H1 (cell line): ENCODE results near the gene DLX4. TPM values are rescaled to one million over a fixed set of nuclear protein-coding genes. Genes with fewer than 3 reads are reported as not detected.

ENCODE experiments used
- CTCF ChIA-PET: fragments of 300-600 bp; sonication (Branson Sonifier 250); formaldehyde crosslinking; loops from one replicate; lab custom pipeline; 2021; ENCODE audit not compliant: partially characterized antibody; lab: Charles Lee
- POLR2A ChIA-PET: fragments of 300-600 bp; sonication (Branson Sonifier 250); formaldehyde crosslinking; loops from one replicate; lab custom pipeline; 2021; ENCODE audit warnings: inconsistent platforms; ENCODE audit not compliant: partially characterized antibody; lab: Charles Lee
- DNase-seq, 2 experiments: peaks; one replicate each; pipeline versions ENCODE4 v3.0.0 to v3.0.0-alpha.2; 2010 to 2022; ENCODE audit warnings: low spot score in 2 of 2, low read depth in 1 of 2, mixed read lengths in 1 of 2
- FAIRE-seq: peaks from 2 replicates; lab custom pipeline; 2011; peaks lifted over from hg19 to GRCh38; lab: Jason Lieb, UNC
- H2AFZ ChIP-seq: 2 replicates; pipeline ENCODE4 v1.8.1; 2012; ENCODE audit warnings: low read length, inconsistent platforms
- H2AK5ac ChIP-seq: 2 replicates; pipeline ENCODE4 v1.6.1; 2013; ENCODE audit warnings: low read depth, low read length
- H2BK120ac ChIP-seq: replicated peaks from 2 replicates; pipeline ENCODE3; 2013; ENCODE audit warnings: low read depth, low read length, inconsistent platforms
- H2BK12ac ChIP-seq: 2 replicates; pipeline ENCODE4 v1.6.1; 2013; ENCODE audit warnings: low read depth, low read length
- H2BK15ac ChIP-seq: 2 replicates; pipeline ENCODE4 v1.6.1; 2013; ENCODE audit warnings: low read length
- H2BK20ac ChIP-seq: 2 replicates; pipeline ENCODE4 v1.6.1; 2013; ENCODE audit warnings: low read length
- H2BK5ac ChIP-seq: 2 replicates; pipeline ENCODE4 v1.6.1; 2013; ENCODE audit warnings: low read depth, low read length
- H3K14ac ChIP-seq: 2 replicates; pipeline ENCODE4 v1.6.1; 2013; ENCODE audit warnings: inconsistent platforms; ENCODE audit not compliant: insufficient read length
- H3K18ac ChIP-seq: 2 replicates; pipeline ENCODE4 v1.6.1; 2013; ENCODE audit warnings: low read length; ENCODE audit errors: extremely low read depth
- H3K23ac ChIP-seq: 2 replicates; pipeline ENCODE4 v1.6.1; 2013; ENCODE audit warnings: inconsistent platforms; ENCODE audit not compliant: insufficient read length
- H3K23me2 ChIP-seq: 2 replicates; pipeline ENCODE4 v1.6.1; 2013; ENCODE audit warnings: low read depth, low read length
- H3K27ac ChIP-seq: 2 replicates; pipeline ENCODE4 v1.6.1; 2011; ENCODE audit warnings: low read depth, low read length, inconsistent platforms
- H3K27me3 ChIP-seq, 4 experiments: replicated peaks in 1 of 4; 1 replicate in 1 of 4; 2 replicates in 3 of 4; pipeline versions ENCODE4 v1.6.1 to v1.8.1; 2011 to 2013; ENCODE audit warnings: low read length in 3 of 4, mild to moderate bottlenecking in 3 of 4, inconsistent platforms in 2 of 4, mixed read lengths in 2 of 4, moderate library complexity in 1 of 4; ENCODE audit not compliant: control insufficient read depth in 3 of 4, insufficient read depth in 3 of 4; ENCODE audit errors: extremely low read depth in 1 of 4
- H3K36me3 ChIP-seq, 4 experiments: 2 replicates each; pipeline versions ENCODE4 v1.6.1 to v1.8.1; 2011 to 2013; ENCODE audit warnings: mild to moderate bottlenecking in 4 of 4, low read length in 3 of 4, moderate library complexity in 2 of 4, control low read depth in 1 of 4, inconsistent platforms in 1 of 4; ENCODE audit not compliant: insufficient read depth in 4 of 4, control insufficient read depth in 2 of 4
- H3K4ac ChIP-seq: replicated peaks from 2 replicates; pipeline ENCODE3; 2013; ENCODE audit warnings: low read length, low read depth, mixed read lengths, inconsistent platforms; ENCODE audit not compliant: insufficient read length
- H3K4me1 ChIP-seq, 4 experiments: replicated peaks in 1 of 4; 1 replicate in 1 of 4; 2 replicates in 3 of 4; pipeline versions ENCODE4 v1.6.1 to v1.8.1; 2011 to 2013; ENCODE audit warnings: low read length in 3 of 4, inconsistent platforms in 2 of 4, mixed read lengths in 1 of 4; ENCODE audit not compliant: insufficient read depth in 4 of 4, control insufficient read depth in 3 of 4
- H3K4me2 ChIP-seq, 2 experiments: 2 replicates each; pipeline versions ENCODE4 v1.6.1 to v1.8.1; 2011 to 2013; ENCODE audit warnings: low read depth in 2 of 2, low read length in 2 of 2, control low read depth in 1 of 2, inconsistent platforms in 1 of 2, mild to moderate bottlenecking in 1 of 2; ENCODE audit not compliant: insufficient read depth in 1 of 2
- H3K4me3 ChIP-seq, 4 experiments: fragments of 200-600, 300-600 bp in 1 of 4; sonication (generic), shearing (Covaris generic), sonication (Bioruptor Twin) in 1 of 4; 2 replicates each; pipeline versions ENCODE4 v1.5.1 to v1.8.1; 2011 to 2016; ENCODE audit warnings: low read length in 4 of 4, low read depth in 3 of 4, control low read depth in 2 of 4, inconsistent platforms in 2 of 4, mild to moderate bottlenecking in 2 of 4, mixed read lengths in 1 of 4, moderate library complexity in 1 of 4; ENCODE audit not compliant: insufficient read depth in 2 of 4; ENCODE audit errors: extremely low read depth in 1 of 4
- H3K56ac ChIP-seq: replicated peaks from 2 replicates; pipeline ENCODE3; 2013; ENCODE audit warnings: low read depth, mild to moderate bottlenecking, mixed read lengths, low read length, inconsistent platforms; ENCODE audit not compliant: insufficient read length
- H3K79me1 ChIP-seq: 2 replicates; pipeline ENCODE4 v1.6.1; 2013; ENCODE audit warnings: low read depth, low read length, control low read depth
- H3K79me2 ChIP-seq, 2 experiments: 2 replicates each; pipeline versions ENCODE4 v1.6.1 to v1.8.1; 2012 to 2013; ENCODE audit warnings: low read length in 2 of 2, mild to moderate bottlenecking in 2 of 2, inconsistent platforms in 1 of 2; ENCODE audit not compliant: insufficient read depth in 2 of 2, control insufficient read depth in 1 of 2
- H3K9ac ChIP-seq, 4 experiments: replicated peaks in 1 of 4; 1 replicate in 1 of 4; 2 replicates in 3 of 4; pipeline versions ENCODE4 v1.6.1 to v1.8.1; 2011 to 2013; ENCODE audit warnings: low read depth in 3 of 4, low read length in 3 of 4, control low read depth in 2 of 4, mild to moderate bottlenecking in 2 of 4, moderate library complexity in 2 of 4, inconsistent platforms in 1 of 4; ENCODE audit errors: extremely low read depth in 1 of 4
- H3K9me3 ChIP-seq, 2 experiments: 2 replicates each; pipeline versions ENCODE4 v1.6.1 to v1.8.1; 2012 to 2013; ENCODE audit warnings: mild to moderate bottlenecking in 2 of 2, moderate library complexity in 2 of 2, control low read depth in 1 of 2, inconsistent platforms in 1 of 2, low read depth in 1 of 2, low read length in 1 of 2, mixed read lengths in 1 of 2; ENCODE audit not compliant: insufficient read depth in 2 of 2
- H4K20me1 ChIP-seq, 2 experiments: replicated peaks in 1 of 2; 2 replicates each; pipeline versions ENCODE3 to v1.8.1; 2011 to 2013; ENCODE audit warnings: inconsistent platforms in 2 of 2, low read length in 2 of 2, mild to moderate bottlenecking in 1 of 2; ENCODE audit not compliant: insufficient read depth in 2 of 2, control insufficient read depth in 1 of 2
- H4K5ac ChIP-seq: 2 replicates; pipeline ENCODE4 v1.6.1; 2013; ENCODE audit warnings: low read length, low read depth, mixed read lengths, inconsistent platforms; ENCODE audit not compliant: insufficient read length
- H4K8ac ChIP-seq: 2 replicates; pipeline ENCODE4 v1.8.0; 2013; ENCODE audit warnings: mild to moderate bottlenecking, moderate library complexity, low read length, inconsistent platforms; ENCODE audit not compliant: insufficient read depth; ENCODE audit errors: extremely low read depth
- H4K91ac ChIP-seq: replicated peaks from 2 replicates; pipeline ENCODE3; 2013; ENCODE audit warnings: low read length, mixed read lengths, inconsistent platforms; ENCODE audit not compliant: insufficient read length
- BRCA1 ChIP-seq: IDR thresholded peaks from 2 replicates; pipeline ENCODE4 v1.6.1; 2012; ENCODE audit warnings: low read depth, low read length, improper control_type of control experiment
- CHD1 ChIP-seq: IDR thresholded peaks from 2 replicates; pipeline ENCODE4 v1.6.1; 2012; ENCODE audit warnings: low read depth, low read length, improper control_type of control experiment
- E2F6 ChIP-seq: IDR thresholded peaks from 2 replicates; pipeline ENCODE4 v1.6.1; 2012; ENCODE audit warnings: inconsistent platforms
- HDAC6 ChIP-seq: IDR thresholded peaks from one replicate; pipeline ENCODE4 v1.7.1; 2012; ENCODE audit warnings: low read depth, mild to moderate bottlenecking, inconsistent platforms, low read length, moderate library complexity
- RAD21 ChIP-seq, 2 experiments: IDR thresholded peaks in 1 of 2; conservative IDR thresholded peaks in 1 of 2; 2 replicates each; pipeline ENCODE4 v1.6.1; 2011; ENCODE audit warnings: low read depth in 2 of 2, low read length in 2 of 2, improper control_type of control experiment in 1 of 2, inconsistent platforms in 1 of 2, mild to moderate bottlenecking in 1 of 2, moderate library complexity in 1 of 2
- SIX5 ChIP-seq: IDR thresholded peaks from 2 replicates; pipeline ENCODE4 v1.6.1; 2011; ENCODE audit warnings: mild to moderate bottlenecking, low read depth, low read length
- SP4 ChIP-seq: IDR thresholded peaks from 2 replicates; pipeline ENCODE4 v1.6.1; 2012; ENCODE audit warnings: low read length, inconsistent platforms
- WGBS, 2 experiments: shearing (Covaris generic) in 1 of 2; methylation state at CpG; one replicate each; pipeline versions ENCODE4 v1.1.6 to v1.1.7; 2013 to 2015; ENCODE audit warnings: low lambda C conversion rate in 2 of 2, mixed read lengths in 2 of 2, inconsistent platforms in 1 of 2, low coverage in 1 of 2, missing lambda C conversion rate in 1 of 2; ENCODE audit not compliant: insufficient replicate concordance in 2 of 2, insufficient coverage in 1 of 2, insufficient read length in 1 of 2; ENCODE audit errors: extremely low coverage in 1 of 2, missing lambda C conversion rate in 1 of 2; 5-methylcytosine and 5-hydroxymethylcytosine counted together
- polyA plus RNA-seq, 7 experiments: library from polyadenylated mRNA; depleted of rRNA in 3 of 7; stranded (reverse) in 5 of 7; unstranded in 2 of 7; fragments of >200 nt in 5 of 7; fragments of 200-250 nt in 2 of 7; gene quantifications; 1 replicate in 5 of 7; 2 replicates in 1 of 7; 4 replicates in 1 of 7; pipeline versions ENCODE4 v1.2.1 to v1.2.3, GENCODE V29; 2011 to 2013; ENCODE audit warnings: missing spikeins in 2 of 7, mixed read lengths in 2 of 7
- total RNA-seq: library from RNA; stranded (reverse); fragmentation: NEBNext Ultra II Directional; extraction: Animal tissue kit (Norgen Biotek cat#: 25700); gene quantifications from 2 replicates; pipeline ENCODE4 v1.2.1, GENCODE V29; 2021
- TF ChIP-seq, protein P1 (sequence below): IDR thresholded peaks from 2 replicates; pipeline ENCODE4 v1.6.1; 2012; ENCODE audit warnings: low read length, inconsistent platforms

DLX4 gene
- total and polyA plus RNA-seq, 2 of the 8 experiments (the other 6 are each of a cell fraction or from before 2014, with no cell fraction given) = 0.67 to 0.80 TPM

- Histone ChIP-seq H2AK5ac (no peak overlapping the region), H3K4me3 (no peak overlapping the region), H3K14ac (no peak overlapping the region), H2BK15ac (peak overlapping the region; percentile 12; the same call in 1 of the 2 replicates), H4K8ac (no peak overlapping the region), H3K4ac (no peak overlapping the region), H3K56ac (no peak overlapping the region), H3K9ac (no peak overlapping the region), H2BK5ac (no peak overlapping the region), H3K9me3 (no peaks in the 10 kb centered on the region; a peak in 1 of 4 replicates), H3K27ac (no peak overlapping the region), H3K36me3 (no peaks in the 10 kb centered on the region), H4K20me1 (peaks cover 2 to 8% of the 10 kb centered on the region in 2 experiments), H3K4me1 (peaks cover 3 to 33% (median 21%) of the 10 kb centered on the region in 4 experiments), H3K79me2 (no peaks in the 10 kb centered on the region), H2BK20ac (peak overlapping the region; percentile 49; the same call in 1 of the 2 replicates), H3K18ac (no peak overlapping the region; the same call in 1 of the 2 replicates), H3K4me2 (peak overlapping the region in 1 of 2 experiments; percentile 2; a peak in 3 of 4 replicates), H2BK12ac (no peak overlapping the region), H3K79me1 (no peaks in the 10 kb centered on the region), H2BK120ac (no peak overlapping the region), H4K5ac (no peak overlapping the region), H2AFZ (no peak overlapping the region), H3K23me2 (peaks cover 1% of the 10 kb centered on the region; the same call in 1 of the 2 replicates), H3K23ac (no peak overlapping the region), H3K27me3 (peaks cover 27 to 61% (median 48%) of the 10 kb centered on the region in 4 experiments), H4K91ac (no peak overlapping the region)
- ChIA-PET POLR2A (interaction anchor here (1.0 to 1.7 kb wide), 6 partner anchors 10 to 80 kb away, joined by 3 to 5 read pairs (median 3); partner anchors contain the start of gene DLX3), CTCF (interaction anchor here (0.8 to 15.2 kb wide), 21 partner anchors 11 to 275 kb away, joined by 3 to 398 read pairs (median 4); partner anchors contain the start of gene DLX3)
- WGBS, 2 experiments = 64% methylated on average over 7 of the region's 7 CpGs; no CpG with 5 or more reads in 1 of the 2 experiments
- DNase-seq = no peak
- no peak for FAIRE-seq
- TF ChIP-seq RAD21 (IDR thresholded peaks at IDR 0.05 in 1 of 2, conservative IDR thresholded peaks at IDR 0.05 in 1 of 2; ENCODE audit: low read depth in 2 of 2, low read length in 2 of 2) (peak; percentile 12 to 47; a peak in 2 of 4 replicates), HDAC6 (no peak), SP4 (no peak), E2F6 (no peak), BRCA1 (no peak), SIX5 (no peak), CHD1 (no peak)
- TF ChIP-seq, protein P1, sequence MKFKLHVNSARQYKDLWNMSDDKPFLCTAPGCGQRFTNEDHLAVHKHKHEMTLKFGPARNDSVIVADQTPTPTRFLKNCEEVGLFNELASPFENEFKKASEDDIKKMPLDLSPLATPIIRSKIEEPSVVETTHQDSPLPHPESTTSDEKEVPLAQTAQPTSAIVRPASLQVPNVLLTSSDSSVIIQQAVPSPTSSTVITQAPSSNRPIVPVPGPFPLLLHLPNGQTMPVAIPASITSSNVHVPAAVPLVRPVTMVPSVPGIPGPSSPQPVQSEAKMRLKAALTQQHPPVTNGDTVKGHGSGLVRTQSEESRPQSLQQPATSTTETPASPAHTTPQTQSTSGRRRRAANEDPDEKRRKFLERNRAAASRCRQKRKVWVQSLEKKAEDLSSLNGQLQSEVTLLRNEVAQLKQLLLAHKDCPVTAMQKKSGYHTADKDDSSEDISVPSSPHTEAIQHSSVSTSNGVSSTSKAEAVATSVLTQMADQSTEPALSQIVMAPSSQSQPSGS = no peak
Measured at GRCh38 chr17:49977463-49978389, 8.7 kb downstream of the DLX4 start.
